Measurements from ENCODE around the gene ATP2A1. TPM values are rescaled to one million over a fixed set of nuclear protein-coding genes. Genes with fewer than 3 reads are reported as not detected.

Gene ATP2A1
- total and polyA plus RNA-seq, 12 donors, result 0.05 to 1.2 (median 0.88) TPM; not detected in 1

GRCh38 chr16:28891964-28892890, 13.9 kb downstream of the ATP2A1 start:
- 72 to 81% (median 74%) methylated on average over 14 of the region's 14 CpGs for WGBS, 4 donors

GRCh38 chr16:28893291-28893690, 15.0 kb downstream of the ATP2A1 start:
- H3K36me3 ChIP-seq (replicated peaks in 1 of 2), result no peaks in the 10 kb centered on the region
- H3K4me1 ChIP-seq (replicated peaks in 1 of 2), result no peaks in the 10 kb centered on the region
- no peak for DNase-seq
- no peaks in the 10 kb centered on the region for H3K9me3 ChIP-seq (replicated peaks in 1 of 3)
- H3K27me3 ChIP-seq, result no peaks in the 10 kb centered on the region
- H3K27ac ChIP-seq, result no peak overlapping the region
- H3K4me3 ChIP-seq, result no peak overlapping the region
- intact Hi-C loops (cut with DNase I), result no loop called here
- 86 to 93% (median 89%) methylated on average over 4 of the region's 4 CpGs for WGBS, 4 donors
- TF ChIP-seq CTCF (IDR thresholded peaks at IDR 0.05), result no peak
- TF ChIP-seq POLR2A (IDR thresholded peaks at IDR 0.05), result no peak

More at GRCh38 chr16:28891964-28892890, 13.9 kb downstream of the ATP2A1 start:
- intact Hi-C loops (cut with DNase I), result no loop called here
- no peaks in the 10 kb centered on the region for H3K9me3 ChIP-seq (replicated peaks in 1 of 3)
- H3K27ac ChIP-seq, result no peak overlapping the region
- no peak for DNase-seq
- TF ChIP-seq CTCF (IDR thresholded peaks at IDR 0.05), result no peak
- no peaks in the 10 kb centered on the region for H3K4me1 ChIP-seq (replicated peaks in 1 of 2)
- no peaks in the 10 kb centered on the region for H3K36me3 ChIP-seq (replicated peaks in 1 of 2)
- H3K4me3 ChIP-seq, result no peak overlapping the region
- H3K27me3 ChIP-seq, result no peaks in the 10 kb centered on the region

GRCh38 chr16:28895609-28896008, 17.3 kb downstream of the ATP2A1 start:
- Histone ChIP-seq H3K27me3 (no peaks in the 10 kb centered on the region), H3K27ac (no peak overlapping the region), H3K4me3 (no peak overlapping the region), H3K9me3 (replicated peaks in 1 of 3) (no peaks in the 10 kb centered on the region), H3K36me3 (replicated peaks in 1 of 2) (no peaks in the 10 kb centered on the region), H3K4me1 (replicated peaks in 1 of 2) (no peaks in the 10 kb centered on the region)
- intact Hi-C loops (cut with DNase I), result no loop called here
- DNase-seq, result no peak
- TF ChIP-seq POLR2A (IDR thresholded peaks at IDR 0.05), result no peak
- TF ChIP-seq CTCF (IDR thresholded peaks at IDR 0.05), result no peak
- 85 to 90% (median 87%) methylated on average over 4 of the region's 4 CpGs for WGBS, 4 donors

- 57 to 84% (median 74%) methylated on average over 3 to 4 of the region's 4 CpGs for WGBS, 4 donors
- intact Hi-C loops (cut with DNase I), result no loop called here
Measured at GRCh38 chr16:28897826-28898225, 19.5 kb downstream of the ATP2A1 start.

More at GRCh38 chr16:28897826-28898225, 19.5 kb downstream of the ATP2A1 start:
- no peak for DNase-seq
- no peaks in the 10 kb centered on the region for H3K4me1 ChIP-seq (replicated peaks in 1 of 2)
- no peaks in the 10 kb centered on the region for H3K27me3 ChIP-seq
- no peak overlapping the region for H3K4me3 ChIP-seq
- H3K36me3 ChIP-seq (replicated peaks in 1 of 2), result no peaks in the 10 kb centered on the region
- H3K9me3 ChIP-seq (replicated peaks in 1 of 3), result no peaks in the 10 kb centered on the region
- no peak overlapping the region for H3K27ac ChIP-seq
- TF ChIP-seq CTCF (IDR thresholded peaks at IDR 0.05) (no peak), POLR2A (IDR thresholded peaks at IDR 0.05) (no peak)

Data from adrenal gland (tissue), 12 donors.